ENCODE results near the gene PCDHGB4.
"Not testable (repeated sequence)": the region's sequence is repeated elsewhere in the genome, so short reads cannot be mapped to it uniquely, and the experiment has no call there.

PCDHGB4 gene

DNA sequence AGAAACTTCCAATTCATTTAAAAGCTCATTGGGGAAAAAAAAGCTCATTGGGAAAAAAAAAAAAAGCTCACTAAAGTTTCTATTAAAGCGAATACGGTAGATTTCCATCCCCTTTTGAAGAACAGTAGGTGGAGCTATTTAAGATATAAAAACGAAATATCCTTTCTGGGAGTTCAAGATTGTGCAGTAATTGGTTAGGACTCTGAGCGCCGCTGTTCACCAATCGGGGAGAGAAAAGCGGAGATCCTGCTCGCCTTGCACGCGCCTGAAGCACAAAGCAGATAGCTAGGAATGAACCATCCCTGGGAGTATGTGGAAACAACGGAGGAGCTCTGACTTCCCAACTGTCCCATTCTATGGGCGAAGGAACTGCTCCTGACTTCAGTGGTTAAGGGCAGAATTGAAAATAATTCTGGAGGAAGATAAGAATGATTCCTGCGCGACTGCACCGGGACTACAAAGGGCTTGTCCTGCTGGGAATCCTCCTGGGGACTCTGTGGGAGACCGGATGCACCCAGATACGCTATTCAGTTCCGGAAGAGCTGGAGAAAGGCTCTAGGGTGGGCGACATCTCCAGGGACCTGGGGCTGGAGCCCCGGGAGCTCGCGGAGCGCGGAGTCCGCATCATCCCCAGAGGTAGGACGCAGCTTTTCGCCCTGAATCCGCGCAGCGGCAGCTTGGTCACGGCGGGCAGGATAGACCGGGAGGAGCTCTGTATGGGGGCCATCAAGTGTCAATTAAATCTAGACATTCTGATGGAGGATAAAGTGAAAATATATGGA, 43.0 kb downstream of the PCDHGB4 start, which contains the start of gene PCDHGA12:
TSS of gene PCDHGA12 (plus strand) at position 176 of the 782 bp plus-strand sequence. CDS start at position 429, 253 bp downstream.
- no peak for DNase-seq (ENCODE audit: low read depth)

DNA sequence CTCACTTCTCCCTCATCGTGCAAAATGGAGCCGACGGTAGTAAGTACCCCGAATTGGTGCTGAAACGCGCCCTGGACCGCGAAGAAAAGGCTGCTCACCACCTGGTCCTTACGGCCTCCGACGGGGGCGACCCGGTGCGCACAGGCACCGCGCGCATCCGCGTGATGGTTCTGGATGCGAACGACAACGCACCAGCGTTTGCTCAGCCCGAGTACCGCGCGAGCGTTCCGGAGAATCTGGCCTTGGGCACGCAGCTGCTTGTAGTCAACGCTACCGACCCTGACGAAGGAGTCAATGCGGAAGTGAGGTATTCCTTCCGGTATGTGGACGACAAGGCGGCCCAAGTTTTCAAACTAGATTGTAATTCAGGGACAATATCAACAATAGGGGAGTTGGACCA, 43.8 kb downstream of the PCDHGB4 start:
- no peak for DNase-seq (ENCODE audit: low read depth)

DNA sequence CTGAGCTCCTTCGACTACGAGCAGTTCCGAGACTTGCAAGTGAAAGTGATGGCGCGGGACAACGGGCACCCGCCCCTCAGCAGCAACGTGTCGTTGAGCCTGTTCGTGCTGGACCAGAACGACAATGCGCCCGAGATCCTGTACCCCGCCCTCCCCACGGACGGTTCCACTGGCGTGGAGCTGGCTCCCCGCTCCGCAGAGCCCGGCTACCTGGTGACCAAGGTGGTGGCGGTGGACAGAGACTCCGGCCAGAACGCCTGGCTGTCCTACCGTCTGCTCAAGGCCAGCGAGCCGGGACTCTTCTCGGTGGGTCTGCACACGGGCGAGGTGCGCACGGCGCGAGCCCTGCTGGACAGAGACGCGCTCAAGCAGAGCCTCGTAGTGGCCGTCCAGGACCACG, 44.8 kb downstream of the PCDHGB4 start:
- DNase-seq (ENCODE audit: low read depth), result not testable (repeated sequence)

DNA sequence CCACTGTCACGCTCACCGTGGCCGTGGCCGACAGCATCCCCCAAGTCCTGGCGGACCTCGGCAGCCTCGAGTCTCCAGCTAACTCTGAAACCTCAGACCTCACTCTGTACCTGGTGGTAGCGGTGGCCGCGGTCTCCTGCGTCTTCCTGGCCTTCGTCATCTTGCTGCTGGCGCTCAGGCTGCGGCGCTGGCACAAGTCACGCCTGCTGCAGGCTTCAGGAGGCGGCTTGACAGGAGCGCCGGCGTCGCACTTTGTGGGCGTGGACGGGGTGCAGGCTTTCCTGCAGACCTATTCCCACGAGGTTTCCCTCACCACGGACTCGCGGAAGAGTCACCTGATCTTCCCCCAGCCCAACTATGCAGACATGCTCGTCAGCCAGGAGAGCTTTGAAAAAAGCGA, 45.2 kb downstream of the PCDHGB4 start:
- DNase-seq (ENCODE audit: low read depth), result not testable (repeated sequence)

DNA sequence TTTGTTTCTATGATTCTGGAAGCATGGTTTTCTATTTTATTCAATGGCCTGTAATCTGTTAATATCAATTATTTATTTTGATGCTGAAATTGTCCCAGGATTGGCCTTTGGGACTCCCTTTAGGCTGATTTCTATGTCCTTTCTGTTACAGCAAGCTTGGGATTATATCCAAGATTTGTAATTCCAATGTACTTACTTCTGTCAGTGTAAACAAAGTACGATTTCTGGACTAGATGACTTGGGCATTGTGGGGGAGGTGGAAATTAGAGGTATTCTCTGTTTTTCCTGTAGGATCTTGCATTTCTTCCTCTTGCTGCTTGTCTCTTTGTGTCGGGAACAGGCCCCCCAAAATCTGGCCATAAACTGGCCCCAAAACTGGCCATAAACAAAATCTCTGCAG, 46.5 kb downstream of the PCDHGB4 start:
- no peak for DNase-seq (ENCODE audit: low read depth)

DNA sequence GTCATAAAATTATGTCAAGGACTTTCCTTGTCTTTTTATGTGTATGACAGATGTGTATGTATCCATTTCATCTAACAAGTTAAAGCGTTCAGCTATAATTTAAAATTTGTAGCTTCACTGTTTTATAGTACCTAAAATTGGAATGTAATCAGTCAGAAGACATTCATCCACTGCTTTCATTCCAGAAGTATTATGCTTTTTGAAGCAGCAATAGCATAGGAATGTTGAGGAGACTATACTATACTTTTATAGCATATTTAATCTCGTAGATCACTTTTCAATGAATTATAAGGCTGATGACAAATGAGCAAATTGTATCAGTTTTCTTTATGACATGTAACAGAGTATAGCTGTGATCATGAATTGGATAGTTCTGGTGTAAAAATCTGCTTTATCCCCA, 49.7 kb downstream of the PCDHGB4 start:
- DNase-seq (ENCODE audit: low read depth), result no peak

DNA sequence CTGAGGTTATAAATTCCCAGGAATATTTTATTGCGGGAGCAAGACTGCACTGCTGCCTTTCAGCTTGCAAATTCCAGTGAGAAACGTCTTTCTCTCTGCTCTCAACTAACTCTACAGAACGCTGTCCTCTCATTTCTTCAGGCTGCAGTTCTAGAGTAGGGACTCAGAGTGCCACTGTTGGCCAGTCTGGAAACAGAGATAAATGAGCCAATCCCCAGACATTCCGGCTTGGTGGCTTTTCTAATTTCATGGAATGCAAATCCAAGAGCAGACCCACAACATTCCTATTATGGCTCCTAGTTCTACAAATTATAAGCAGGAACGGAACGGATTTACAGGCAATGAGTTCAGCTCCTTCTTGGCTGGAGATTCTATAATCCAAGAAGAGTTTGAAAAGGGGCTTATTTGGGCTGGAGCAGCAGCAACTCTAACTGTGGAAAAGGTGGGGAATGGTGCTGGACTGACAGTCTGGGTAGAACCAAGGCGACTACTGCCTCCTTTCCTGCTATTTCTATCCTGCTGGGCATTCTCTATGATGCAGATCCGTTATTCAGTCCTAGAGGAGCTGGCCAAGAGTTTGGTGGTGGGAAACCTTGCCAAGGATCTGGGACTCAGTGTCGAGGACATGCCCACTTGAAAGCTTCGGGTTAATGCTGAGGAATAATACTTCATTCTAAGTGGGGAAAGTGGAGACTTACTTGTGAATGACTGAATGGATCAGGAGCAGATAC, 52.1 kb downstream of the PCDHGB4 start:
- no peak for DNase-seq (ENCODE audit: low read depth)

All from stimulated activated CD8-positive, alpha-beta memory T cell treated with anti-CD3 and anti-CD28 coated beads, Interleukin-15, amount 100 ng/mL, for 24 hours (primary cell).